ENCODE results near the gene ZNF416.

ZNF416 gene

GRCh38 chr19:57578487-57579205 is at the start of gene ZNF416:
TSS of gene ZNF416 (minus strand) at chr19:57578911. CDS start at chr19:57578704, 207 bp downstream.
- in situ Hi-C loops (cut with MboI; ENCODE audit: low pct_unique_long_range_greater_than_20kb, low sequenced_read_pairs), result no loop called here
- DNase-seq, result peak; percentile 98

GRCh38 chr19:57623091-57623490 is 44.4 kb upstream of the ZNF416 start:
- in situ Hi-C loops (cut with MboI; ENCODE audit: low pct_unique_long_range_greater_than_20kb, low sequenced_read_pairs), result no loop called here
- no peak for DNase-seq

- in situ Hi-C loops (cut with MboI; ENCODE audit: low pct_unique_long_range_greater_than_20kb, low sequenced_read_pairs), result no loop called here
- DNase-seq, result peak; percentile 27
Measured at GRCh38 chr19:57620673-57621348, 42.1 kb upstream of the ZNF416 start.

GRCh38 chr19:57615346-57615745 is 36.6 kb upstream of the ZNF416 start:
- in situ Hi-C loops (cut with MboI; ENCODE audit: low pct_unique_long_range_greater_than_20kb, low sequenced_read_pairs), result no loop called here
- DNase-seq, result no peak

- in situ Hi-C loops (cut with MboI; ENCODE audit: low pct_unique_long_range_greater_than_20kb, low sequenced_read_pairs), result no loop called here
- peak; percentile 92 for DNase-seq
Measured at GRCh38 chr19:57613941-57614743, 35.4 kb upstream of the ZNF416 start, which contains the start of gene ZNF134. TSS of gene ZNF134 (plus strand) at chr19:57614242. CDS start at chr19:57619469, 5,227 bp downstream.

- no peak for DNase-seq
- in situ Hi-C loops (cut with MboI; ENCODE audit: low pct_unique_long_range_greater_than_20kb, low sequenced_read_pairs), result no loop called here
Measured at GRCh38 chr19:57611113-57611512, 32.4 kb upstream of the ZNF416 start.

GRCh38 chr19:57606931-57607330 is 28.2 kb upstream of the ZNF416 start:
- DNase-seq, result no peak
- in situ Hi-C loops (cut with MboI; ENCODE audit: low pct_unique_long_range_greater_than_20kb, low sequenced_read_pairs), result no loop called here

GRCh38 chr19:57599761-57600383 is 21.2 kb upstream of the ZNF416 start, which contains the start of gene ZNF530:
TSS of gene ZNF530 (plus strand) at chr19:57599885. CDS start at chr19:57604346, 4,461 bp downstream.
- in situ Hi-C loops (cut with MboI; ENCODE audit: low pct_unique_long_range_greater_than_20kb, low sequenced_read_pairs), result no loop called here
- peak; percentile 91 for DNase-seq

- in situ Hi-C loops (cut with MboI; ENCODE audit: low pct_unique_long_range_greater_than_20kb, low sequenced_read_pairs), result no loop called here
- DNase-seq, result no peak
Measured at GRCh38 chr19:57599377-57599760, 20.7 kb upstream of the ZNF416 start.

GRCh38 chr19:57587529-57587928 is 8.8 kb upstream of the ZNF416 start:
- DNase-seq, result no peak
- in situ Hi-C loops (cut with MboI; ENCODE audit: low pct_unique_long_range_greater_than_20kb, low sequenced_read_pairs), result no loop called here

GRCh38 chr19:57583521-57584416 is 5.1 kb upstream of the ZNF416 start, which contains the start of gene ZIK1:
TSS of gene ZIK1 (plus strand) at chr19:57584145. CDS start at chr19:57584357, 212 bp downstream.
- in situ Hi-C loops (cut with MboI; ENCODE audit: low pct_unique_long_range_greater_than_20kb, low sequenced_read_pairs), result no loop called here
- DNase-seq, result no peak

- in situ Hi-C loops (cut with MboI; ENCODE audit: low pct_unique_long_range_greater_than_20kb, low sequenced_read_pairs), result no loop called here
- DNase-seq, result no peak
Measured at GRCh38 chr19:57583104-57583520, 4.4 kb upstream of the ZNF416 start.

- DNase-seq, result no peak
- in situ Hi-C loops (cut with MboI; ENCODE audit: low pct_unique_long_range_greater_than_20kb, low sequenced_read_pairs), result no loop called here
Measured at GRCh38 chr19:57576661-57577060, 2.0 kb downstream of the ZNF416 start.

GRCh38 chr19:57572415-57572947 is 6.2 kb downstream of the ZNF416 start:
- in situ Hi-C loops (cut with MboI; ENCODE audit: low pct_unique_long_range_greater_than_20kb, low sequenced_read_pairs), result no loop called here

GRCh38 chr19:57570707-57571106 is 8.0 kb downstream of the ZNF416 start:
- in situ Hi-C loops (cut with MboI; ENCODE audit: low pct_unique_long_range_greater_than_20kb, low sequenced_read_pairs), result no loop called here
- DNase-seq, result no peak

More at GRCh38 chr19:57572415-57572947, 6.2 kb downstream of the ZNF416 start:
- DNase-seq, result no peak

GRCh38 chr19:57566396-57567265 is 12.1 kb downstream of the ZNF416 start:
- in situ Hi-C loops (cut with MboI; ENCODE audit: low pct_unique_long_range_greater_than_20kb, low sequenced_read_pairs), result no loop called here
- peak; percentile 34 for DNase-seq

- in situ Hi-C loops (cut with MboI; ENCODE audit: low pct_unique_long_range_greater_than_20kb, low sequenced_read_pairs), result no loop called here
- no peak for DNase-seq
Measured at GRCh38 chr19:57563547-57563946, 15.2 kb downstream of the ZNF416 start.
